ENCODE measurements around the gene ST6GALNAC6. TPM values are rescaled to one million over a fixed set of nuclear protein-coding genes. Genes with fewer than 3 reads are reported as not detected.

The ST6GALNAC6 gene
- total RNA-seq, 1 experiment from 2014 or later: 16.5 TPM

GRCh38 chr9:127876764-127877562 is 22.4 kb downstream of the ST6GALNAC6 start:
- CTCF ChIA-PET: interaction anchor here (0.6 to 1.1 kb wide), 3 partner anchors 23 to 158 kb away, joined by 3 to 5 read pairs (median 3); partner anchors contain the start of gene ST6GALNAC6
- TF ChIP-seq, protein P1, sequence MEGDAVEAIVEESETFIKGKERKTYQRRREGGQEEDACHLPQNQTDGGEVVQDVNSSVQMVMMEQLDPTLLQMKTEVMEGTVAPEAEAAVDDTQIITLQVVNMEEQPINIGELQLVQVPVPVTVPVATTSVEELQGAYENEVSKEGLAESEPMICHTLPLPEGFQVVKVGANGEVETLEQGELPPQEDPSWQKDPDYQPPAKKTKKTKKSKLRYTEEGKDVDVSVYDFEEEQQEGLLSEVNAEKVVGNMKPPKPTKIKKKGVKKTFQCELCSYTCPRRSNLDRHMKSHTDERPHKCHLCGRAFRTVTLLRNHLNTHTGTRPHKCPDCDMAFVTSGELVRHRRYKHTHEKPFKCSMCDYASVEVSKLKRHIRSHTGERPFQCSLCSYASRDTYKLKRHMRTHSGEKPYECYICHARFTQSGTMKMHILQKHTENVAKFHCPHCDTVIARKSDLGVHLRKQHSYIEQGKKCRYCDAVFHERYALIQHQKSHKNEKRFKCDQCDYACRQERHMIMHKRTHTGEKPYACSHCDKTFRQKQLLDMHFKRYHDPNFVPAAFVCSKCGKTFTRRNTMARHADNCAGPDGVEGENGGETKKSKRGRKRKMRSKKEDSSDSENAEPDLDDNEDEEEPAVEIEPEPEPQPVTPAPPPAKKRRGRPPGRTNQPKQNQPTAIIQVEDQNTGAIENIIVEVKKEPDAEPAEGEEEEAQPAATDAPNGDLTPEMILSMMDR (IDR thresholded peaks at IDR 0.05; ENCODE audit: unreplicated experiment): no peak
- peaks cover 4% of the 10 kb centered on the region for H3K36me3 Mint-ChIP-seq (ENCODE audit: insufficient read depth, unreplicated experiment)
- POLR2A ChIA-PET: interaction anchor here (0.6 to 1.3 kb wide), 6 partner anchors 23 to 76 kb away, joined by 3 to 5 read pairs (median 3); partner anchors contain the start of gene ST6GALNAC6
- DNase-seq (ENCODE audit: unreplicated experiment): no peak
- no peaks in the 10 kb centered on the region for H3K9me3 Mint-ChIP-seq (ENCODE audit: unreplicated experiment)
- H3K27ac Mint-ChIP-seq (ENCODE audit: low read depth, unreplicated experiment): peak overlapping the region; percentile 57
- intact Hi-C loops (cut with micrococcal nuclease): no loop called here
- no peaks in the 10 kb centered on the region for H3K27me3 Mint-ChIP-seq (ENCODE audit: insufficient read depth, unreplicated experiment)
- peaks cover 9% of the 10 kb centered on the region for H3K4me1 Mint-ChIP-seq (ENCODE audit: insufficient read depth, unreplicated experiment)
- TSS peak; percentile 34 for BruUV-seq (replicated peaks)
- H3K4me3 Mint-ChIP-seq (ENCODE audit: unreplicated experiment): peak overlapping the region; percentile 80

- POLR2A ChIA-PET: interaction anchor here (0.6 to 1.3 kb wide), 5 partner anchors 22 to 579 kb away, joined by 3 to 5 read pairs (median 3); partner anchors contain the start of gene ST6GALNAC6
- H3K9me3 Mint-ChIP-seq (ENCODE audit: unreplicated experiment): no peaks in the 10 kb centered on the region
- H3K4me1 Mint-ChIP-seq (ENCODE audit: insufficient read depth, unreplicated experiment): peaks cover 9% of the 10 kb centered on the region
- no peak for DNase-seq (ENCODE audit: unreplicated experiment)
- peak overlapping the region; percentile 80 for H3K4me3 Mint-ChIP-seq (ENCODE audit: unreplicated experiment)
- peaks cover 10% of the 10 kb centered on the region for H3K36me3 Mint-ChIP-seq (ENCODE audit: insufficient read depth, unreplicated experiment)
- no TSS peak for BruUV-seq (replicated peaks)
- H3K27ac Mint-ChIP-seq (ENCODE audit: low read depth, unreplicated experiment): peak overlapping the region; percentile 63
- intact Hi-C loops (cut with micrococcal nuclease): no loop called here
- TF ChIP-seq, protein P1 (IDR thresholded peaks at IDR 0.05; ENCODE audit: unreplicated experiment): no peak
- H3K27me3 Mint-ChIP-seq (ENCODE audit: insufficient read depth, unreplicated experiment): no peaks in the 10 kb centered on the region
- CTCF ChIA-PET: interaction anchor here (0.6 to 1.1 kb wide), 3 partner anchors 24 to 229 kb away, joined by 3 to 5 read pairs (median 4); partner anchors contain the start of gene ST6GALNAC6
Measured at GRCh38 chr9:127876026-127876763, 23.2 kb downstream of the ST6GALNAC6 start.

DNA sequence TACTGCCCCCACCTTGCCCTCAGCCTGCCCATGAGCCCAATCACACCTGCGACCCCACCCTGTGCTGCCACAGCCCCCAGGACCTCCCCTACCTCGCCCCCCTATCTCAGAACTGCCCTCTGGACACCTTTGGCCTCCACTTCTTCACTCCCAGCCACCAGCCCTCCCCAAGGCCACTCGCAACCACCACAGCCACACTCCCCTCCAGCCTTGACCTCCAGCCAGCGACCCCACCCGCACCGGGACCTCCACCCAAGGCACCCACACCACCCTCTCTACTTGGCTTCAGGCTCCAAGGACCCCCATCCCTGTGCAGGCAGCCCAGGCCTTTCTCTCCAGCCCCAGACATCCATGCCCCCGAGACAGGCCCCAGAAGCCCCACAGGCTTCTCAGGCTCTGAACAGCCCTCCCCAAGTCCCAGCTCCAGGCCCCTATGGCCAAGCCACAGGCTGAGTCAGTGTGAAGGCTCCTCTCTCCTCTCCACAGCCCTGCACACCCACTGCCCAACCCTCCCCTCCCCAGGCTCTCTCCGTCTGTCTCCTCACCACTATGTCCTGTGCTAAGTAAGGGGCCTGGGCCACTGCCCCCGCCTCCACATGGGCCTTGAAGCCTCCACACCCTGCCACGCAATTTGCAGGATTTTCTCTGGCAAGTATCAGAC is 24.0 kb downstream of the ST6GALNAC6 start:
- TF ChIP-seq, protein P1 (IDR thresholded peaks at IDR 0.05; ENCODE audit: unreplicated experiment): no peak
- Mint-ChIP-seq H3K4me3 (ENCODE audit: unreplicated experiment) (peak overlapping the region; percentile 23), H3K27ac (ENCODE audit: low read depth, unreplicated experiment) (peak overlapping the region; percentile 63), H3K36me3 (ENCODE audit: insufficient read depth, unreplicated experiment) (peaks cover 11% of the 10 kb centered on the region), H3K27me3 (ENCODE audit: insufficient read depth, unreplicated experiment) (no peaks in the 10 kb centered on the region), H3K9me3 (ENCODE audit: unreplicated experiment) (no peaks in the 10 kb centered on the region), H3K4me1 (ENCODE audit: insufficient read depth, unreplicated experiment) (peaks cover 9% of the 10 kb centered on the region)
- no TSS peak for BruUV-seq (replicated peaks)
- DNase-seq (ENCODE audit: unreplicated experiment): no peak
- ChIA-PET POLR2A (interaction anchor here (0.6 to 2.3 kb wide), 4 partner anchors 24 to 578 kb away, joined by 3 to 8 read pairs (median 4); partner anchors contain the start of genes FPGS and ST6GALNAC6), CTCF (interaction anchor here (1.7 kb wide), 1 partner anchor 22 kb away, joined by 6 read pairs; no protein-coding TSS in a partner anchor)
- intact Hi-C loops (cut with micrococcal nuclease): no loop called here

Measured in MCF 10A (cell line).